IMR-90 (cell line): ENCODE measurements around the gene GCLC. TPM values are rescaled to one million over a fixed set of nuclear protein-coding genes. Genes with fewer than 3 reads are reported as not detected.

ENCODE experiments used
- ATAC-seq: fragments of 200-7000 bp; cut with Tn5 transposase; 2 replicates; pipeline ENCODE4 v1.9.1; 2020; ENCODE audit warnings: low read depth, mild to moderate bottlenecking, moderate library complexity
- BruUV-seq: library from RNA; stranded (reverse); fragments of 400-500 nt; replicated peaks from 2 replicates; lab custom pipeline; 2021; lab: Mats Ljungman, UMichigan
- CTCF ChIA-PET: fragments of 300-600 bp; formaldehyde crosslinking; extraction: SDS; loops from one replicate; lab custom pipeline; 2021; ENCODE audit warnings: antibody characterized with exemption; lab: Yijun Ruan, JAX
- POLR2A ChIA-PET: fragments of 300-600 bp; sonication (Branson Sonifier 250); formaldehyde crosslinking; loops from one replicate; lab custom pipeline; 2022; ENCODE audit warnings: antibody characterized with exemption; ENCODE audit not compliant: unreplicated experiment; lab: Charles Lee
- DNase-seq: peaks from one replicate; pipeline ENCODE4 v3.0.0; 2013
- H2AFZ ChIP-seq: replicated peaks from 2 replicates; pipeline ENCODE3; 2013; ENCODE audit warnings: low read length, mild to moderate bottlenecking; ENCODE audit not compliant: poor library complexity
- H2AK5ac ChIP-seq: 2 replicates; pipeline ENCODE4 v1.6.1; 2013; ENCODE audit warnings: low read depth, low read length, inconsistent platforms
- H2AK9ac ChIP-seq: replicated peaks from 2 replicates; pipeline ENCODE3; 2013; ENCODE audit warnings: mild to moderate bottlenecking, low read depth, low read length, moderate library complexity; ENCODE audit not compliant: poor library complexity
- H2BK120ac ChIP-seq: 2 replicates; pipeline ENCODE4 v1.6.1; 2013; ENCODE audit warnings: low read depth, low read length, inconsistent platforms
- H2BK15ac ChIP-seq: 3 replicates; pipeline ENCODE4 v1.6.1; 2013; ENCODE audit warnings: low read depth, low read length, inconsistent platforms
- H2BK20ac ChIP-seq: 2 replicates; pipeline ENCODE4 v1.6.1; 2013; ENCODE audit warnings: low read depth, mild to moderate bottlenecking, inconsistent platforms, low read length, moderate library complexity
- H2BK5ac ChIP-seq: 2 replicates; pipeline ENCODE4 v1.6.1; 2013; ENCODE audit warnings: mild to moderate bottlenecking, low read depth, low read length, inconsistent platforms; ENCODE audit not compliant: poor library complexity, severe bottlenecking
- H3K14ac ChIP-seq: replicated peaks from 2 replicates; pipeline ENCODE4 v1.6.1; 2013; ENCODE audit warnings: low read depth, low read length, inconsistent platforms
- H3K18ac ChIP-seq: 2 replicates; pipeline ENCODE4 v1.6.1; 2013; ENCODE audit warnings: low read depth, low read length, control low read depth
- H3K23ac ChIP-seq: 2 replicates; pipeline ENCODE4 v1.6.1; 2013; ENCODE audit warnings: low read depth, low read length, inconsistent platforms
- H3K27ac ChIP-seq: 2 replicates; pipeline ENCODE4 v1.5.1; 2013; ENCODE audit warnings: mild to moderate bottlenecking, control low read depth, low read length; ENCODE audit not compliant: insufficient read depth
- H3K27me3 ChIP-seq: 2 replicates; pipeline ENCODE4 v1.6.1; 2013; ENCODE audit warnings: low read length; ENCODE audit not compliant: control insufficient read depth, insufficient read depth
- H3K36me3 ChIP-seq: 2 replicates; pipeline ENCODE4 v1.6.1; 2013; ENCODE audit warnings: low read length, mixed read lengths; ENCODE audit not compliant: control insufficient read depth, insufficient read depth
- H3K4ac ChIP-seq: 2 replicates; pipeline ENCODE4 v1.6.1; 2013; ENCODE audit warnings: low read depth, low read length, inconsistent platforms
- H3K4me1 ChIP-seq: 2 replicates; pipeline ENCODE4 v1.6.1; 2013; ENCODE audit warnings: low read length, mixed read lengths; ENCODE audit not compliant: control insufficient read depth, insufficient read depth
- H3K4me2 ChIP-seq: 2 replicates; pipeline ENCODE4 v1.6.1; 2013; ENCODE audit warnings: low read depth, mild to moderate bottlenecking, control low read depth, low read length, moderate library complexity
- H3K4me3 ChIP-seq: 2 replicates; pipeline ENCODE4 v1.5.1; 2013; ENCODE audit warnings: low read depth, mild to moderate bottlenecking, control low read depth, low read length, moderate library complexity; ENCODE audit not compliant: insufficient read depth
- H3K56ac ChIP-seq: 2 replicates; pipeline ENCODE4 v1.6.1; 2013; ENCODE audit warnings: low read length, inconsistent platforms; ENCODE audit not compliant: insufficient read depth; ENCODE audit errors: extremely low read depth
- H3K79me1 ChIP-seq, 2 experiments: 2 replicates each; pipeline ENCODE4 v1.6.1; 2013; ENCODE audit warnings: low read length in 2 of 2, inconsistent platforms in 1 of 2, low read depth in 1 of 2
- H3K9ac ChIP-seq: 2 replicates; pipeline ENCODE4 v1.6.1; 2013; ENCODE audit warnings: low read depth, low read length, control low read depth
- H3K9me1 ChIP-seq: 2 replicates; pipeline ENCODE4 v1.6.1; 2013; ENCODE audit warnings: low read length, inconsistent platforms; ENCODE audit not compliant: insufficient read depth
- H3K9me3 ChIP-seq: 2 replicates; pipeline ENCODE4 v1.6.1; 2013; ENCODE audit warnings: low read length; ENCODE audit not compliant: control insufficient read depth, insufficient read depth
- H4K20me1 ChIP-seq: 2 replicates; pipeline ENCODE4 v1.6.1; 2013; ENCODE audit warnings: low read length, inconsistent platforms; ENCODE audit not compliant: insufficient read depth
- H4K5ac ChIP-seq: 2 replicates; pipeline ENCODE4 v1.6.1; 2013; ENCODE audit warnings: mild to moderate bottlenecking, low read depth, low read length, control low read depth
- H4K8ac ChIP-seq, 2 experiments: 2 replicates each; pipeline ENCODE4 v1.6.1; 2013; ENCODE audit warnings: low read depth in 2 of 2, low read length in 2 of 2, control low read depth in 1 of 2, inconsistent platforms in 1 of 2
- H4K91ac ChIP-seq: 2 replicates; pipeline ENCODE4 v1.6.1; 2013; ENCODE audit warnings: low read depth, low read length, inconsistent platforms; ENCODE audit not compliant: insufficient read depth
- BHLHE40 ChIP-seq: fragments of 150-350 bp; IDR thresholded peaks from 2 replicates; pipeline ENCODE4 v1.6.1; 2016; ENCODE audit warnings: mild to moderate bottlenecking, low read depth, low read length
- CEBPB ChIP-seq: IDR thresholded peaks from 2 replicates; pipeline ENCODE4 v1.6.1; 2012; ENCODE audit warnings: low read depth, low read length, improper control_type of control experiment
- CHD1 ChIP-seq: IDR thresholded peaks from 2 replicates; pipeline ENCODE4 v1.6.1; 2012; ENCODE audit warnings: low read depth, low read length, improper control_type of control experiment
- CTCF ChIP-seq: conservative IDR thresholded peaks from 2 replicates; pipeline ENCODE4 v1.5.1; 2012; ENCODE audit warnings: mild to moderate bottlenecking, low read depth, low read length, improper control_type of control experiment
- FOS ChIP-seq: fragments of 150-350 bp; IDR thresholded peaks from 2 replicates; pipeline ENCODE4 v1.6.1; 2016; ENCODE audit warnings: low read depth, low read length
- MAFK ChIP-seq: IDR thresholded peaks from 2 replicates; pipeline ENCODE4 v1.6.1; 2012; ENCODE audit warnings: low read depth, low read length, improper control_type of control experiment
- MAZ ChIP-seq: IDR thresholded peaks from 2 replicates; pipeline ENCODE4 v1.6.1; 2012; ENCODE audit warnings: low read depth, mild to moderate bottlenecking, low read length, improper control_type of control experiment, moderate library complexity, borderline replicate concordance
- MXI1 ChIP-seq: IDR thresholded peaks from 2 replicates; pipeline ENCODE4 v1.6.1; 2012; ENCODE audit warnings: low read depth, mild to moderate bottlenecking, low read length, moderate library complexity, borderline replicate concordance
- NFE2L2 ChIP-seq: fragments of 150-350 bp; IDR thresholded peaks from 2 replicates; pipeline ENCODE4 v1.6.1; 2016; ENCODE audit warnings: low read depth, mild to moderate bottlenecking, low read length
- POLR2A ChIP-seq: IDR thresholded peaks from 2 replicates; pipeline ENCODE4 v1.6.1; 2012; ENCODE audit warnings: mild to moderate bottlenecking, low read depth, low read length
- RAD21 ChIP-seq: IDR thresholded peaks from 2 replicates; pipeline ENCODE4 v1.6.1; 2012; ENCODE audit warnings: low read length, improper control_type of control experiment
- RCOR1 ChIP-seq: IDR thresholded peaks from 2 replicates; pipeline ENCODE4 v1.6.1; 2012; ENCODE audit warnings: mild to moderate bottlenecking, low read length, improper control_type of control experiment; ENCODE audit not compliant: insufficient replicate concordance
- RFX5 ChIP-seq: IDR thresholded peaks from 2 replicates; pipeline ENCODE4 v1.8.0; 2012; ENCODE audit warnings: low read depth, mild to moderate bottlenecking, low read length, moderate library complexity
- SMC3 ChIP-seq: fragments of 150-350 bp; IDR thresholded peaks from 2 replicates; pipeline ENCODE4 v1.6.1; 2016; ENCODE audit warnings: low read depth, mild to moderate bottlenecking, antibody characterized with exemption, low read length, moderate library complexity
- WGBS, 2 experiments: methylation state at CpG; one replicate each; pipeline versions ENCODE4 v1.1.5 to v1.1.7; 2013; ENCODE audit warnings: missing lambda C conversion rate in 2 of 2; ENCODE audit not compliant: insufficient read length in 1 of 2; ENCODE audit errors: extremely low coverage in 2 of 2; 5-methylcytosine and 5-hydroxymethylcytosine counted together
- dilution Hi-C: fragments of 300-500 bp; cut with HindIII; formaldehyde crosslinking; loops from one replicate; pipeline ENCODE4 v1.14.3; 2018; ENCODE audit warnings: low sequenced_read_pairs; ENCODE audit not compliant: unreplicated experiment
- in situ Hi-C: fragments of 300-500 bp; cut with MboI; formaldehyde crosslinking; loops from 3 replicates; pipeline ENCODE4 v1.14.3; 2019; ENCODE audit warnings: low sequenced_read_pairs, inconsistent platforms, mixed read lengths
- intact Hi-C: fragments of 100-400 bp; cut with micrococcal nuclease; formaldehyde crosslinking; loops from 2 replicates; pipeline ENCODE4 v1.10.0; 2022
- polyA plus RNA-seq, 3 experiments: library from polyadenylated mRNA; depleted of rRNA; stranded (reverse); fragments of >200 nt; gene quantifications; 2 replicates each; pipeline ENCODE4 v1.2.3, GENCODE V29; 2012; ENCODE audit warnings: low replicate concordance in 1 of 3
- total RNA-seq: library from RNA; depleted of rRNA; stranded (reverse); fragments of >200 nt; gene quantifications from 2 replicates; pipeline ENCODE4 v1.2.3, GENCODE V29; 2012
- TF ChIP-seq, protein P1 (sequence below): fragments of 150-350 bp; IDR thresholded peaks from 2 replicates; pipeline ENCODE4 v1.6.1; 2017; ENCODE audit warnings: mild to moderate bottlenecking, antibody characterized with exemption, low read length, low read depth
- TF ChIP-seq, protein P2 (sequence below): fragments of 150-350 bp; IDR thresholded peaks from 2 replicates; pipeline ENCODE4 v1.6.1; 2016; ENCODE audit warnings: low read depth, mild to moderate bottlenecking, low read length, moderate library complexity, borderline replicate concordance

The GCLC gene
- total and polyA plus RNA-seq, 2 of the 4 experiments (the other 2 are of a cell fraction), result 14.2 to 24.2 TPM

GRCh38 chr6:53447865-53448264 is 97.0 kb downstream of the GCLC start:
- TF ChIP-seq CHD1 (no peak), RFX5 (no peak), FOS (no peak), CTCF (no peak), SMC3 (no peak), MXI1 (no peak), CEBPB (no peak), RCOR1 (no peak), POLR2A (no peak), BHLHE40 (no peak), RAD21 (no peak), MAZ (no peak), NFE2L2 (no peak), MAFK (no peak)
- TF ChIP-seq, protein P1, sequence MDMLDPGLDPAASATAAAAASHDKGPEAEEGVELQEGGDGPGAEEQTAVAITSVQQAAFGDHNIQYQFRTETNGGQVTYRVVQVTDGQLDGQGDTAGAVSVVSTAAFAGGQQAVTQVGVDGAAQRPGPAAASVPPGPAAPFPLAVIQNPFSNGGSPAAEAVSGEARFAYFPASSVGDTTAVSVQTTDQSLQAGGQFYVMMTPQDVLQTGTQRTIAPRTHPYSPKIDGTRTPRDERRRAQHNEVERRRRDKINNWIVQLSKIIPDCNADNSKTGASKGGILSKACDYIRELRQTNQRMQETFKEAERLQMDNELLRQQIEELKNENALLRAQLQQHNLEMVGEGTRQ, result no peak
- TF ChIP-seq, protein P2, sequence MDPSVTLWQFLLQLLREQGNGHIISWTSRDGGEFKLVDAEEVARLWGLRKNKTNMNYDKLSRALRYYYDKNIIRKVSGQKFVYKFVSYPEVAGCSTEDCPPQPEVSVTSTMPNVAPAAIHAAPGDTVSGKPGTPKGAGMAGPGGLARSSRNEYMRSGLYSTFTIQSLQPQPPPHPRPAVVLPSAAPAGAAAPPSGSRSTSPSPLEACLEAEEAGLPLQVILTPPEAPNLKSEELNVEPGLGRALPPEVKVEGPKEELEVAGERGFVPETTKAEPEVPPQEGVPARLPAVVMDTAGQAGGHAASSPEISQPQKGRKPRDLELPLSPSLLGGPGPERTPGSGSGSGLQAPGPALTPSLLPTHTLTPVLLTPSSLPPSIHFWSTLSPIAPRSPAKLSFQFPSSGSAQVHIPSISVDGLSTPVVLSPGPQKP, result no peak
- Histone ChIP-seq H3K4me3 (no peak overlapping the region), H2AK5ac (no peak overlapping the region), H2AFZ (no peak overlapping the region), H3K23ac (no peak overlapping the region), H3K9me3 (peaks cover 3% of the 10 kb centered on the region; the same call in 1 of the 2 replicates), H3K9ac (no peak overlapping the region), H3K79me1 (no peaks in the 10 kb centered on the region), H2BK20ac (no peak overlapping the region), H3K14ac (no peak overlapping the region), H4K20me1 (no peaks in the 10 kb centered on the region), H3K4me1 (no peaks in the 10 kb centered on the region), H3K18ac (no peak overlapping the region), H4K5ac (no peak overlapping the region), H2BK5ac (no peak overlapping the region), H3K4me2 (no peak overlapping the region), H3K4ac (no peak overlapping the region), H3K27me3 (no peaks in the 10 kb centered on the region), H2BK15ac (no peak overlapping the region), H3K9me1 (no peaks in the 10 kb centered on the region), H3K56ac (no peak overlapping the region), H2BK120ac (no peak overlapping the region), H3K36me3 (no peaks in the 10 kb centered on the region), H4K91ac (no peak overlapping the region), H3K27ac (no peak overlapping the region), H4K8ac (no peak overlapping the region), H2AK9ac (no peak overlapping the region)
- dilution Hi-C loops, result no loop called here
- ChIA-PET CTCF (no interaction called here), POLR2A (no interaction called here)
- intact Hi-C loops, result no loop called here
- no peak for DNase-seq
- WGBS, 2 experiments, result no CpG with 5 or more reads among the region's 2 CpGs
- no peak for ATAC-seq
- in situ Hi-C loops, result no loop called here
- BruUV-seq, result no TSS peak
